HG03066 (cell line): ENCODE results near the gene DIAPH2.
A peak's percentile ranks its signal among the peaks of the same experiment; 100 is the strongest.

Experiments
- ATAC-seq: cut with Tn5 transposase; IDR thresholded peaks from one replicate; pipeline ENCODE4 v1.9.1; 2021; ENCODE audit warnings: low read depth; ENCODE audit not compliant: unreplicated experiment

DIAPH2 gene

GRCh38 chrX:97529536-97530200, 845.0 kb downstream of the DIAPH2 start:
- ATAC-seq = no peak

- ATAC-seq = no peak
Measured at GRCh38 chrX:97531825-97532224, 847.2 kb downstream of the DIAPH2 start.

GRCh38 chrX:97538745-97539144, 854.1 kb downstream of the DIAPH2 start:
- no peak for ATAC-seq

GRCh38 chrX:97539970-97540519, 855.4 kb downstream of the DIAPH2 start:
- no peak for ATAC-seq

GRCh38 chrX:97547877-97548578, 863.4 kb downstream of the DIAPH2 start:
- ATAC-seq = no peak

- ATAC-seq = no peak
Measured at GRCh38 chrX:97551821-97552220, 867.2 kb downstream of the DIAPH2 start.

GRCh38 chrX:97553833-97554232, 869.2 kb downstream of the DIAPH2 start:
- no peak for ATAC-seq

GRCh38 chrX:97556359-97556758, 871.7 kb downstream of the DIAPH2 start:
- ATAC-seq = no peak

- ATAC-seq = peak; percentile 97
Measured at GRCh38 chrX:97563531-97564133, 879.0 kb downstream of the DIAPH2 start.

- no peak for ATAC-seq
Measured at GRCh38 chrX:97564496-97564895, 879.9 kb downstream of the DIAPH2 start.

GRCh38 chrX:97587171-97587570, 902.5 kb downstream of the DIAPH2 start:
- no peak for ATAC-seq

- ATAC-seq = no peak
Measured at GRCh38 chrX:97594646-97595224, 910.1 kb downstream of the DIAPH2 start.

GRCh38 chrX:97597954-97598353, 913.3 kb downstream of the DIAPH2 start:
- ATAC-seq = no peak

GRCh38 chrX:97602465-97603258, 918.0 kb downstream of the DIAPH2 start:
- no peak for ATAC-seq

- no peak for ATAC-seq
Measured at GRCh38 chrX:97605271-97605670, 920.6 kb downstream of the DIAPH2 start.

GRCh38 chrX:97609357-97609756, 924.7 kb downstream of the DIAPH2 start:
- no peak for ATAC-seq

- ATAC-seq = no peak
Measured at GRCh38 chrX:97609938-97610337, 925.3 kb downstream of the DIAPH2 start.

GRCh38 chrX:97616883-97617530, 932.4 kb downstream of the DIAPH2 start:
- ATAC-seq = peak; percentile 97

- no peak for ATAC-seq
Measured at GRCh38 chrX:97619499-97619898, 934.9 kb downstream of the DIAPH2 start.

- ATAC-seq = no peak
Measured at GRCh38 chrX:97622111-97622510, 937.5 kb downstream of the DIAPH2 start.
